NB4 (cell line): ENCODE results near the gene NTPCR.

Source experiments
- DNase-seq: peaks from one replicate; pipeline ENCODE4 v3.0.0; 2010; ENCODE audit warnings: low read depth
- H3K4me3 ChIP-seq: one replicate; pipeline ENCODE4 v1.5.1; 2011; ENCODE audit warnings: mild to moderate bottlenecking, low read depth, low read length, moderate library complexity
- MAX ChIP-seq: IDR thresholded peaks from 2 replicates; pipeline ENCODE4 v1.6.1; 2011; ENCODE audit warnings: low read depth, low read length
- MYC ChIP-seq: IDR thresholded peaks from 2 replicates; pipeline ENCODE4 v1.6.1; 2011; ENCODE audit warnings: low read depth, low read length
- POLR2A ChIP-seq: IDR thresholded peaks from 2 replicates; pipeline ENCODE4 v1.6.1; 2011; ENCODE audit warnings: mild to moderate bottlenecking; ENCODE audit not compliant: insufficient read length; ENCODE audit errors: extremely low read depth
- TF ChIP-seq, protein P1 (sequence below): IDR thresholded peaks from one replicate; pipeline ENCODE4 v1.5.1; 2012; ENCODE audit warnings: low read depth, low read length

The NTPCR gene

GRCh38 chr1:233004451-233004850 is 54.0 kb downstream of the NTPCR start:
- no peak overlapping the region for H3K4me3 ChIP-seq
- DNase-seq = no peak
- TF ChIP-seq POLR2A = no peak
- TF ChIP-seq MYC = no peak
- TF ChIP-seq MAX = no peak
- TF ChIP-seq, protein P1, sequence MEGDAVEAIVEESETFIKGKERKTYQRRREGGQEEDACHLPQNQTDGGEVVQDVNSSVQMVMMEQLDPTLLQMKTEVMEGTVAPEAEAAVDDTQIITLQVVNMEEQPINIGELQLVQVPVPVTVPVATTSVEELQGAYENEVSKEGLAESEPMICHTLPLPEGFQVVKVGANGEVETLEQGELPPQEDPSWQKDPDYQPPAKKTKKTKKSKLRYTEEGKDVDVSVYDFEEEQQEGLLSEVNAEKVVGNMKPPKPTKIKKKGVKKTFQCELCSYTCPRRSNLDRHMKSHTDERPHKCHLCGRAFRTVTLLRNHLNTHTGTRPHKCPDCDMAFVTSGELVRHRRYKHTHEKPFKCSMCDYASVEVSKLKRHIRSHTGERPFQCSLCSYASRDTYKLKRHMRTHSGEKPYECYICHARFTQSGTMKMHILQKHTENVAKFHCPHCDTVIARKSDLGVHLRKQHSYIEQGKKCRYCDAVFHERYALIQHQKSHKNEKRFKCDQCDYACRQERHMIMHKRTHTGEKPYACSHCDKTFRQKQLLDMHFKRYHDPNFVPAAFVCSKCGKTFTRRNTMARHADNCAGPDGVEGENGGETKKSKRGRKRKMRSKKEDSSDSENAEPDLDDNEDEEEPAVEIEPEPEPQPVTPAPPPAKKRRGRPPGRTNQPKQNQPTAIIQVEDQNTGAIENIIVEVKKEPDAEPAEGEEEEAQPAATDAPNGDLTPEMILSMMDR = no peak

DNA sequence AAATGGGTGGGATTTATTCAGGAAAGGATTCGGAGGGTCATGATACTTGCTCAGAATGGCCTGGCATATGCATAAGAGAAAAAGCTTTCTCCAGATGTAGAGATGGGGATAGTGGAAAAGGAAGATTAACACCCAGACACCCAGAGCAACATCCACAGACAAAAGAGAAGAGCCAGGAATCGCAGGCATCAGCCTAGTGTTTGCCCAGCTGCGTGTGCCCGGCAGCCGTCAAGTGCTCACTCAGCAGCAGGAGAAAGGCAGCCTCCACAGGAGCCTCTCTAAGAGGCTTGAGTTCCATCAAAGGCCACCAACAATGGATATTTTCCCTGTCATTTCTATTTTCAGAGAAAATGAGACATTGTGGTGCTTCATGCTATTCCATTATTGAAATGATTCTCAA is 54.7 kb downstream of the NTPCR start:
- no peak for TF ChIP-seq MAX
- no peak for TF ChIP-seq POLR2A
- TF ChIP-seq, protein P1 = no peak
- TF ChIP-seq MYC = no peak
- DNase-seq = no peak
- no peak overlapping the region for H3K4me3 ChIP-seq

GRCh38 chr1:233005703-233006102 is 55.3 kb downstream of the NTPCR start:
- no peak overlapping the region for H3K4me3 ChIP-seq
- DNase-seq = no peak
- TF ChIP-seq POLR2A (no peak), MAX (no peak), MYC (no peak)
- TF ChIP-seq, protein P1 = no peak

DNA sequence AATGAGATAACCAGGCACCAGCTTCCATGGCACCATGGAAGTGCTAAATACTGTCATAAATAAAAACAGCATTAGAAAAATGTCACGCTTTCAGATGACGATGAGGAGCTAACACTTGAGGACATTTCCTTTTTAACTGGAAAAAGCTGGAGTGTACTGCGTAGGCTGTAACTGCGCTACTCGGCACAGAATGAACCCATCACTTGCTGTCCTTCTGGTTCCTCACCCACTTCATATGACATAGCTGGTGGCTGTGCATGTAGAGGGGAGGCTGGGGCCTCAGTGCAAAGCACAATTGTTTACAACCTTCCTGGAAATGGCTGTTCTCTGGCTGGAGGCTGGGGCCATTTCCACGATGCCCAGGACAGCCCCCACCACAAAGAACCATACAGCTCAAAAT is 55.7 kb downstream of the NTPCR start:
- no peak overlapping the region for H3K4me3 ChIP-seq
- no peak for DNase-seq
- no peak for TF ChIP-seq POLR2A
- TF ChIP-seq, protein P1 = no peak
- no peak for TF ChIP-seq MAX
- TF ChIP-seq MYC = no peak

DNA sequence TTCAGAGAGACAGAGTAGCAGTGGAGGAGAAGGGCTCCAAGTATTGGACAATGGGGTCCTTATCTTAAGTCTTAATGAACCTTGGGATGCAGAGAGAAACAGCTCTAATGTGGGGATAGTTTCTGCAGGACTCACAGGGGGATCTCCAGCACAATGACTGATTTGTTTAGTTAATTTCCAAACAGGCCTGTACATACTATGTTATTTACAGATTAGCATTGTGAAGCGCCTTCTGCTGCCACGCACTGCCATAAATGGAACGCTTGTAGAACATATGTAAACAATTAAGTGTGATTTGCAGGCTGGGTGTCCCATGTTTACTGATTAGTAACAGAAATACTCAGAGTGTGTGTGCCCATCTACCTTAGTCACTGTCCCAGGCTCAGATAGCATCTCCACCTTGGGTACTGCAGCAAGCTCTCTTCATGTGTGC is 56.1 kb downstream of the NTPCR start:
- H3K4me3 ChIP-seq = no peak overlapping the region
- DNase-seq = no peak
- no peak for TF ChIP-seq POLR2A

- TF ChIP-seq, protein P1 = no peak
- TF ChIP-seq MYC (no peak), POLR2A (no peak)
- H3K4me3 ChIP-seq = no peak overlapping the region
- DNase-seq = peak; percentile 23
Measured at GRCh38 chr1:233010146-233010545, 59.7 kb downstream of the NTPCR start.
